ENCODE results near the gene CEACAM16. TPM values are rescaled to one million over a fixed set of nuclear protein-coding genes. Genes with fewer than 3 reads are reported as not detected.

CEACAM16 gene
- polyA plus RNA-seq, 1 donor from 2014 or later, result not detected

DNA sequence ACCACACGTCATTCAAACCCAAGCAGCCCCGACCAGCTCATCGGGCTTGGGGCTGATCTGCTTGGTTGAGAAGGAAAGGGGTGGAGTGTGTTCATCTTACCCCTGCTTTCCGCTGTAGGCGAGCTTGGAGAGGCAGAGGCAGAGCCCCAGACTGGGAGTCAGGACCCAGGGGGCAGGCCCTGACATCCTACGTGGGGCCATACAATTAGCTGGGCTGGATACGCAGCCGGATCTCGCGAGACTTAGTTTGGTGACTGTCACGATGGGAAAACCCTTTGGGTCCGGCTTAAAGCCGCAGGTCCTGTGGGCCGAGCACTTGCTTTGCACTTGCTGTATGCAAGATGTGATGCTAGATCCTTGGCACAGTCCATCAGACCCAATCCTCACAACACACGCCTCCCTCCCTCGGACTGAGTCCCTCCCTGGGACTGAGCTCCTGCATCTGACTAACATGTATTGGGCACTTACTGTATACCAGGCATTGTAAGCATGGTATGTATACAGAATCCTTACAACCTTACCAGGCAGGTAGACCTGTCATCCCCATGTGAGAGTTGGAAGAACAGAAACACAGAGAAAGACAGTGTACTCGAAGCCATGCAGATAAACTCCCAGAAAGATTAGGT, 3.7 kb downstream of the CEACAM16 start:
- Histone ChIP-seq H3K27me3 (ENCODE audit: insufficient read depth, low read depth, low read length) (no peaks in the 10 kb centered on the region), H3K36me3 (ENCODE audit: insufficient read depth, low read length) (no peaks in the 10 kb centered on the region), H3K79me2 (replicated peaks; ENCODE audit: insufficient read depth, low read length) (no peaks in the 10 kb centered on the region), H2AFZ (ENCODE audit: low read depth, low read length) (no peak overlapping the region), H3K9me3 (ENCODE audit: low read length) (no peaks in the 10 kb centered on the region), H3K4me3 (ENCODE audit: low read length) (no peak overlapping the region), H3K9ac (ENCODE audit: low read length) (no peak overlapping the region), H3K4me2 (ENCODE audit: low read length) (no peak overlapping the region), H3K9me2 (ENCODE audit: insufficient read depth, low read length) (no peaks in the 10 kb centered on the region), H3F3A (ENCODE audit: insufficient read depth, low read length, poor library complexity, severe bottlenecking) (no peaks in the 10 kb centered on the region), H3K27ac (ENCODE audit: low read length) (no peak overlapping the region), H4K20me1 (ENCODE audit: insufficient read depth) (no peaks in the 10 kb centered on the region)
- TF ChIP-seq RAD21 (conservative IDR thresholded peaks at IDR 0.05) (no peak), EP300 (conservative IDR thresholded peaks at IDR 0.05; ENCODE audit: poor library complexity, severe bottlenecking) (no peak), POLR2AphosphoS5 (IDR thresholded peaks at IDR 0.05) (no peak), TAF1 (IDR thresholded peaks at IDR 0.05; ENCODE audit: low read depth) (no peak), SMC3 (conservative IDR thresholded peaks at IDR 0.05; ENCODE audit: poor library complexity) (no peak), MXI1 (conservative IDR thresholded peaks at IDR 0.05; ENCODE audit: poor library complexity, severe bottlenecking) (no peak), CTCF (IDR thresholded peaks at IDR 0.05; ENCODE audit: poor library complexity, severe bottlenecking) (no peak), EZH2 (IDR thresholded peaks at IDR 0.05; ENCODE audit: borderline replicate concordance, insufficient read depth, low read length, poor library complexity, severe bottlenecking) (no peak)
- TF ChIP-seq, protein P1, sequence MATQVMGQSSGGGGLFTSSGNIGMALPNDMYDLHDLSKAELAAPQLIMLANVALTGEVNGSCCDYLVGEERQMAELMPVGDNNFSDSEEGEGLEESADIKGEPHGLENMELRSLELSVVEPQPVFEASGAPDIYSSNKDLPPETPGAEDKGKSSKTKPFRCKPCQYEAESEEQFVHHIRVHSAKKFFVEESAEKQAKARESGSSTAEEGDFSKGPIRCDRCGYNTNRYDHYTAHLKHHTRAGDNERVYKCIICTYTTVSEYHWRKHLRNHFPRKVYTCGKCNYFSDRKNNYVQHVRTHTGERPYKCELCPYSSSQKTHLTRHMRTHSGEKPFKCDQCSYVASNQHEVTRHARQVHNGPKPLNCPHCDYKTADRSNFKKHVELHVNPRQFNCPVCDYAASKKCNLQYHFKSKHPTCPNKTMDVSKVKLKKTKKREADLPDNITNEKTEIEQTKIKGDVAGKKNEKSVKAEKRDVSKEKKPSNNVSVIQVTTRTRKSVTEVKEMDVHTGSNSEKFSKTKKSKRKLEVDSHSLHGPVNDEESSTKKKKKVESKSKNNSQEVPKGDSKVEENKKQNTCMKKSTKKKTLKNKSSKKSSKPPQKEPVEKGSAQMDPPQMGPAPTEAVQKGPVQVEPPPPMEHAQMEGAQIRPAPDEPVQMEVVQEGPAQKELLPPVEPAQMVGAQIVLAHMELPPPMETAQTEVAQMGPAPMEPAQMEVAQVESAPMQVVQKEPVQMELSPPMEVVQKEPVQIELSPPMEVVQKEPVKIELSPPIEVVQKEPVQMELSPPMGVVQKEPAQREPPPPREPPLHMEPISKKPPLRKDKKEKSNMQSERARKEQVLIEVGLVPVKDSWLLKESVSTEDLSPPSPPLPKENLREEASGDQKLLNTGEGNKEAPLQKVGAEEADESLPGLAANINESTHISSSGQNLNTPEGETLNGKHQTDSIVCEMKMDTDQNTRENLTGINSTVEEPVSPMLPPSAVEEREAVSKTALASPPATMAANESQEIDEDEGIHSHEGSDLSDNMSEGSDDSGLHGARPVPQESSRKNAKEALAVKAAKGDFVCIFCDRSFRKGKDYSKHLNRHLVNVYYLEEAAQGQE (IDR thresholded peaks at IDR 0.05; ENCODE audit: borderline replicate concordance), result no peak

DNA sequence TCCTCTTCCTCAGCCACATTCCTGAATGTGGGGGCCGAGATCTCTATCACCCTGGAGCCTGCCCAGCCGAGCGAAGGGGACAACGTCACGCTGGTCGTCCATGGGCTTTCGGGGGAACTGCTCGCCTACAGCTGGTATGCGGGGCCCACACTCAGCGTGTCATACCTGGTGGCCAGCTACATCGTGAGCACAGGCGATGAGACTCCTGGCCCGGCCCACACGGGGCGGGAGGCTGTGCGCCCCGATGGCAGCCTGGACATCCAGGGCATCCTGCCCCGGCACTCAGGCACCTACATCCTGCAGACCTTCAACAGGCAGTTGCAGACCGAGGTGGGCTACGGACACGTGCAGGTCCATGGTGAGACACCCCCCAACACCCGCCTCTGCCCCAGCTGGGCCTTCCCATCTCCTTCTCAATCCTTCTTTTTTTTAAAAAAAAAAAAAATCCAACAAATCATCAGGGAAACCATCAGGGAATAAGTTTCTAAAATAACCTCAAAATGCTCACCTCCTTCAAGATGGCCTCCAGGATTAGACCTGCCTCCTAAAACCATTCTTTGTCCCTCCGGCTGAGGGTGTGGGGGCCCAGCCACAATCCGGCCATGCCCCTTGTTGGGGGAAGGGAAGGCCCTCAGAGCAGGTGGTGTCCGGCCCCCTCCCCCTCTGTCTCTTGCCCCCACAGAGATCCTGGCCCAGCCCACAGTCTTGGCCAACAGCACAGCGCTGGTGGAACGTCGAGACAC, 4.6 kb downstream of the CEACAM16 start:
- no peak overlapping the region for H3K4me3 ChIP-seq (ENCODE audit: low read length)
- H3K36me3 ChIP-seq (ENCODE audit: insufficient read depth, low read length), result no peaks in the 10 kb centered on the region
- no peaks in the 10 kb centered on the region for H3K79me2 ChIP-seq (replicated peaks; ENCODE audit: insufficient read depth, low read length)
- H2AFZ ChIP-seq (ENCODE audit: low read depth, low read length), result no peak overlapping the region
- no peaks in the 10 kb centered on the region for H3F3A ChIP-seq (ENCODE audit: insufficient read depth, low read length, poor library complexity, severe bottlenecking)
- no peaks in the 10 kb centered on the region for H3K9me3 ChIP-seq (ENCODE audit: low read length)
- H4K20me1 ChIP-seq (ENCODE audit: insufficient read depth), result no peaks in the 10 kb centered on the region
- H3K9ac ChIP-seq (ENCODE audit: low read length), result no peak overlapping the region
- H3K9me2 ChIP-seq (ENCODE audit: insufficient read depth, low read length), result no peaks in the 10 kb centered on the region
- no peak overlapping the region for H3K27ac ChIP-seq (ENCODE audit: low read length)
- TF ChIP-seq RAD21 (conservative IDR thresholded peaks at IDR 0.05) (no peak), SMC3 (conservative IDR thresholded peaks at IDR 0.05; ENCODE audit: poor library complexity) (no peak), TAF1 (IDR thresholded peaks at IDR 0.05; ENCODE audit: low read depth) (no peak), EZH2 (IDR thresholded peaks at IDR 0.05; ENCODE audit: borderline replicate concordance, insufficient read depth, low read length, poor library complexity, severe bottlenecking) (no peak), CTCF (IDR thresholded peaks at IDR 0.05; ENCODE audit: poor library complexity, severe bottlenecking) (no peak), EP300 (conservative IDR thresholded peaks at IDR 0.05; ENCODE audit: poor library complexity, severe bottlenecking) (no peak), POLR2AphosphoS5 (IDR thresholded peaks at IDR 0.05) (no peak), MXI1 (conservative IDR thresholded peaks at IDR 0.05; ENCODE audit: poor library complexity, severe bottlenecking) (no peak)
- TF ChIP-seq, protein P1 (IDR thresholded peaks at IDR 0.05; ENCODE audit: borderline replicate concordance), result no peak
- no peaks in the 10 kb centered on the region for H3K27me3 ChIP-seq (ENCODE audit: insufficient read depth, low read depth, low read length)
- no peak overlapping the region for H3K4me2 ChIP-seq (ENCODE audit: low read length)
